Testis (tissue), 3 donors: Measurements from ENCODE around the gene NFIL3. TPM values are rescaled to one million over a fixed set of nuclear protein-coding genes. Genes with fewer than 3 reads are reported as not detected.
"Not testable (repeated sequence)": the region's sequence is repeated elsewhere in the genome, so short reads cannot be mapped to it uniquely, and the experiment has no call there.

Source experiments
- DNase-seq: peaks from one replicate; pipeline ENCODE4 v3.0.0-alpha.2; 2019
- H3K27ac ChIP-seq, 2 donors: fragments of 200-600 bp; sonication (generic); one replicate each; pipeline ENCODE4 v1.5.1; 2019
- H3K27me3 ChIP-seq: fragments of 200-600 bp; sonication (generic); one replicate; pipeline ENCODE4 v1.5.1; 2019
- H3K36me3 ChIP-seq: fragments of 200-600 bp; sonication (generic); one replicate; pipeline ENCODE4 v1.5.1; 2017; ENCODE audit warnings: low read depth; ENCODE audit errors: missing control alignments
- H3K4me1 ChIP-seq: fragments of 200-600 bp; sonication (generic); one replicate; pipeline ENCODE4 v1.5.1; 2019
- H3K4me3 ChIP-seq, 2 donors: fragments of 200-600 bp; sonication (generic); one replicate each; pipeline ENCODE4 v1.5.1; 2017 to 2019
- H3K9me3 ChIP-seq: fragments of 200-600 bp; sonication (generic); one replicate; pipeline ENCODE4 v1.5.1; 2017
- CTCF ChIP-seq, 3 experiments: fragments of 450-650 bp in 2 of 3; fragments of 200-600 bp in 1 of 3; sonication (generic) in 1 of 3; IDR thresholded peaks; one replicate each; pipeline ENCODE4 v1.5.1; 2016 to 2019; ENCODE audit warnings: antibody characterized with exemption in 3 of 3, mild to moderate bottlenecking in 2 of 3, moderate library complexity in 1 of 3
- POLR2A ChIP-seq: fragments of 450-650 bp; IDR thresholded peaks from one replicate; pipeline ENCODE4 v1.6.1; 2017; ENCODE audit warnings: antibody characterized with exemption, mild to moderate bottlenecking, moderate library complexity
- whole genome bisulfite sequencing, 2 donors: methylation state at CpG; one replicate each; pipeline ENCODE4 v1.1.5; 2018; 5-methylcytosine and 5-hydroxymethylcytosine counted together
- intact Hi-C: fragments of 100-400 bp; cut with DNase I; formaldehyde crosslinking; loops from one replicate; pipeline ENCODE4 v1.15.1; 2023; ENCODE audit warnings: low total_unique reads
- polyA plus RNA-seq: library from polyadenylated mRNA; stranded (reverse); fragments of 350-450 nt; fragmentation: Illumina TruSeq; extraction: RNeasy Lipid Tissue Mini Kit (QIAGEN cat#74804); gene quantifications from one replicate; pipeline ENCODE4 v1.2.3, GENCODE V29; 2014; ENCODE audit warnings: low read depth, low replicate concordance; ENCODE audit not compliant: insufficient read depth
- total RNA-seq, 2 donors: library from RNA; depleted of rRNA; stranded (reverse); fragments of >200 nt; gene quantifications; one replicate each; pipeline ENCODE4 v1.2.3, GENCODE V29; 2016

Gene NFIL3
- total and polyA plus RNA-seq, 3 donors from 2014 or later: 25.3 to 34.8 (median 30.5) TPM

DNA sequence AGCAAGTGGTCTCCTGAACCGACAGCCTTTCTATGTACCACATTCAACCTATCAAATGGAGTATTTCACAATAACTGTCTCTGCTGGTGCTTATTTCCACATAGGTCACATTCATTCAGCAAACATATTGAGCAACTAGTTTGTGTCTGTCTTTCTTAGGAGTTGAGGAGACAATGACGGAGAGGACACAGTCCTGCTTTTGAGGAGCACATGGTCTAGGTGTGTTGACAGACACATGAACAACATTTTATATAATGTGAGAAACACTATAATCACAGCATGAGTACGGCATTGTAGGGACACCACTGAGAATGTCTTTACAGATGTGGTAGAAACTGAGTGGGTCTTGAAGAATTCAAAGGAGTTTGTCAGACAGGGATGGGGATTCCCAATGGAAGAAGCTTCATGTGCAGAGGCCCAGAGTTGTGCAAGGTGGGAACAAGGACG, 28.5 kb downstream of the NFIL3 start:
- 86 to 90% methylated on average over 4 of the region's 4 CpGs for WGBS, 2 donors
- intact Hi-C loops: no loop called here
- no peaks in the 10 kb centered on the region for H3K27me3 ChIP-seq
- H3K9me3 ChIP-seq: no peaks in the 10 kb centered on the region
- no peak overlapping the region for H3K27ac ChIP-seq
- H3K4me1 ChIP-seq: no peaks in the 10 kb centered on the region
- TF ChIP-seq CTCF (IDR thresholded peaks at IDR 0.05) (no peak), POLR2A (no peak)
- no peak overlapping the region for H3K4me3 ChIP-seq
- no peak for DNase-seq
- H3K36me3 ChIP-seq: no peaks in the 10 kb centered on the region

DNA sequence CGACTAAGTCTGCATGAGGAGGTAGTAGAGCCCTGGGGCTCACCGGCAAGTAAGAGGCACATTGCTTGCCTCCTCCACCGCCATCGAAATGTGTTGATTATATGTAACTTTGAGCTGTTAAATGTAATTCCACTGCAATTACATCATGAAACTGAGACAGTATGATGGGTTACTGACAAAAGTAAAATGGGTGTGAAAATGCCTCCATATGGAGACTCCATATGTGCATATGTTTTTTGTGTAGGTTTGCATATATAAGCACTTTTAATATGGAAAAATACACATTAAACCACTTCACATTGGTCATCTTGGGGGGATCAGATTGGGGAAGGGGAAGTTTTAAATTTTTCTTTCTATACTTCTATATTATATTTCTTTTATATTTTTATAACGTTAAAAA, 29.8 kb downstream of the NFIL3 start:
- DNase-seq: no peak
- Histone ChIP-seq H3K36me3 (no peaks in the 10 kb centered on the region), H3K9me3 (no peaks in the 10 kb centered on the region), H3K27me3 (no peaks in the 10 kb centered on the region), H3K27ac (no peak overlapping the region), H3K4me1 (no peaks in the 10 kb centered on the region), H3K4me3 (no peak overlapping the region)
- WGBS, 2 donors: 95 to 97% methylated on average over 5 of the region's 5 CpGs
- intact Hi-C loops: no loop called here
- TF ChIP-seq POLR2A (no peak), CTCF (IDR thresholded peaks at IDR 0.05) (no peak)

GRCh38 chr9:91392435-91392834, 31.2 kb downstream of the NFIL3 start:
- H3K27ac ChIP-seq: no peak overlapping the region
- no peaks in the 10 kb centered on the region for H3K36me3 ChIP-seq
- no peak overlapping the region for H3K4me3 ChIP-seq
- no peaks in the 10 kb centered on the region for H3K27me3 ChIP-seq
- H3K9me3 ChIP-seq: no peaks in the 10 kb centered on the region
- WGBS, 2 donors: 85 to 90% methylated on average over 1 of the region's 1 CpG
- intact Hi-C loops: no loop called here
- TF ChIP-seq POLR2A: no peak
- TF ChIP-seq CTCF (IDR thresholded peaks at IDR 0.05): no peak
- no peaks in the 10 kb centered on the region for H3K4me1 ChIP-seq
- no peak for DNase-seq

GRCh38 chr9:91391818-91392217, 31.8 kb downstream of the NFIL3 start:
- H3K9me3 ChIP-seq: no peaks in the 10 kb centered on the region
- no peak overlapping the region for H3K4me3 ChIP-seq
- DNase-seq: no peak
- no peaks in the 10 kb centered on the region for H3K4me1 ChIP-seq
- intact Hi-C loops: no loop called here
- no peak overlapping the region for H3K27ac ChIP-seq
- H3K36me3 ChIP-seq: no peaks in the 10 kb centered on the region
- no peak for TF ChIP-seq CTCF (IDR thresholded peaks at IDR 0.05)
- TF ChIP-seq POLR2A: no peak
- no peaks in the 10 kb centered on the region for H3K27me3 ChIP-seq
- WGBS, 2 donors: 89 to 99% methylated on average over 2 of the region's 2 CpGs

- 71 to 76% methylated on average over 5 of the region's 5 CpGs for WGBS, 2 donors
- intact Hi-C loops: no loop called here
- Histone ChIP-seq H3K27me3 (no peaks in the 10 kb centered on the region), H3K4me3 (no peak overlapping the region), H3K36me3 (no peaks in the 10 kb centered on the region), H3K27ac (no peak overlapping the region), H3K4me1 (no peaks in the 10 kb centered on the region), H3K9me3 (no peaks in the 10 kb centered on the region)
- DNase-seq: no peak
- TF ChIP-seq CTCF (IDR thresholded peaks at IDR 0.05) (no peak), POLR2A (no peak)
Observed at GRCh38 chr9:91391412-91391811, 32.2 kb downstream of the NFIL3 start.

GRCh38 chr9:91389686-91390085, 33.9 kb downstream of the NFIL3 start:
- H3K36me3 ChIP-seq, DNase-seq, H3K9me3 ChIP-seq, H3K4me1 ChIP-seq, H3K27me3 ChIP-seq, intact Hi-C loops, H3K4me3 ChIP-seq, H3K27ac ChIP-seq: not testable (repeated sequence)
- 97 to 100% methylated on average over 4 of the region's 4 CpGs for WGBS, 2 donors
